Activated naive CD4-positive, alpha-beta T cell treated with anti-CD3 and anti-CD28 coated beads, Interleukin-2, amount 50 U/mL, for 24 hours (primary cell): ENCODE measurements around the gene CENPF.
A peak's percentile ranks its signal among the peaks of the same experiment; 100 is the strongest.
"Not testable (repeated sequence)": the region's sequence is repeated elsewhere in the genome, so short reads cannot be mapped to it uniquely, and the experiment has no call there.

Experiments
- H3K27ac Mint-ChIP-seq: one replicate; pipeline ENCODE4 v1.8.0; 2021; ENCODE audit warnings: mild to moderate bottlenecking, mixed read lengths
- H3K27me3 Mint-ChIP-seq: one replicate; pipeline ENCODE4 v1.8.0; 2021; ENCODE audit warnings: mixed read lengths
- H3K36me3 Mint-ChIP-seq: one replicate; pipeline ENCODE4 v1.8.0; 2021; ENCODE audit warnings: mixed read lengths
- H3K4me1 Mint-ChIP-seq: one replicate; pipeline ENCODE4 v1.8.0; 2021; ENCODE audit warnings: mixed read lengths
- H3K4me3 Mint-ChIP-seq: one replicate; pipeline ENCODE4 v1.8.0; 2021; ENCODE audit warnings: mild to moderate bottlenecking, mixed read lengths
- H3K9me3 Mint-ChIP-seq: one replicate; pipeline ENCODE4 v1.8.0; 2021; ENCODE audit warnings: mixed read lengths

Gene CENPF

DNA sequence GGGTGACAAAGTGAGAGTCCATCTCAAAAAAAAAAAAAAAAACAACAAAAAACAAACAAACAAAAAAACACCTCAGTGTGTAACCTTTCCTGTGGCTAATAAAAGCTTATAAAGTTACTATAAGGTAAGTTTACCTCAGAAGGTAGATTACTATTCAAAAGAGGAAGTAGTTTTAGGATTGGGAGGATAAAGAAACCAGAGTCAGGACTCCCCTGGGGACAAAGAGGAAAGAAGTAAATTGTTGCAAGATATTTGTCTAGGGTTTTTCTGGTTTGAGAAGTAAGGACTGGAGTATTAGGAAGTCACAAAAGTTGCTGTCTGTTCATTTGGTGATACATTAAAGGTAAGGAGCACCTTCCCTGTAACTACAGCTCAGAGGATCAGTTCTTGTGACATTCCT is 23.8 kb upstream of the CENPF start:
- Mint-ChIP-seq H3K27me3 (peaks cover 6% of the 10 kb centered on the region), H3K9me3 (peaks cover 11% of the 10 kb centered on the region), H3K4me1 (no peaks in the 10 kb centered on the region), H3K36me3 (peaks cover 8% of the 10 kb centered on the region), H3K27ac (no peak overlapping the region), H3K4me3 (no peak overlapping the region)

DNA sequence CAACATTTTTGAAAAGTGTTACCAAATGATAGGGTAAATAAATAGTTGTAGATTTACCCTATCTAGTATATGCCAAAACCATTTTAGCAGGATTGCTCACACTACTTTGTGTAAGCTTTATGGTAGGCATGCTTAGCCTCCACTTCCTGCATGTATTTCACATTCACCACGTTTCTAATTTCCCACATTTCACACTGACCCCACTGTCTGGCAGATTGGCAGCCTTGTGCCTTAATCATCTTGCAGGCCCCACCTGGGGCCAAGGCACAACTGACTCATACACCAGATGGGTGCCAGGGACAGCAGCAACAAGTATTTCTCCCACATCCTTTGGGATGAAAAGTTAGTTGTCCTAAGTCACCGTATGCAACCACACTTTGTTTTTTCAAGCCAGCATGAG is 21.2 kb upstream of the CENPF start:
- H3K36me3 Mint-ChIP-seq = no peaks in the 10 kb centered on the region
- no peak overlapping the region for H3K4me3 Mint-ChIP-seq
- H3K9me3 Mint-ChIP-seq = no peaks in the 10 kb centered on the region
- no peaks in the 10 kb centered on the region for H3K4me1 Mint-ChIP-seq
- H3K27ac Mint-ChIP-seq = no peak overlapping the region
- peaks cover 3% of the 10 kb centered on the region for H3K27me3 Mint-ChIP-seq

DNA sequence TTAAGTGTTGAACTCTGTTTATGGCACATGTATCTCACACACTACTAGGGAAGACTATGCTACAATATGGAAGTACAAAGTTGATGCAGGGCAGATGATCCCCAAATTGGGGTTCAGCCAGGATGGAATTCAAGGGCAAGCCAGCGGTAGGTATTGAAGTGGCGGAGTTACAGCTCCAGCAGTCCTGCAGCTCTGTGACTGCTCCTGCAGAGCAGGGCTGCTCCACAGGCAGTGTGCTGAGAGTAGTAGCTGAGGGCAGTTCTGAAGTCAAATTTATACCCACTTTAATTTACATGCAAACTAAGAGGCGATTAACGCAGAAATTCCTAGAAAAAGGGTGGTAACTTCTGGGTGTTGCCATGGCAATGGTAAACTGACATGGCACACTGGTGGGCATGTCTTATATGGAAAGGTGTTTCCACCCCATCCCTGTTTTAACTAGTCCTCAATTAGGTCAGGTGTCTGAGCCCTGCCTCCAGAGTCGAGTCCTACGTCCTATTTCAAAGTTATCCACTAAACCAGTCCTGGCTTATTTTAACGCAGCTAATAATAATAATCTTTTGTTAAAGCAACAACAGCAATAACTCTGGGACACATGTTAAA is 20.6 kb upstream of the CENPF start:
- Mint-ChIP-seq H3K4me1 (no peaks in the 10 kb centered on the region), H3K27me3 (peaks cover 3% of the 10 kb centered on the region), H3K27ac (no peak overlapping the region), H3K4me3 (no peak overlapping the region), H3K9me3 (no peaks in the 10 kb centered on the region), H3K36me3 (no peaks in the 10 kb centered on the region)

DNA sequence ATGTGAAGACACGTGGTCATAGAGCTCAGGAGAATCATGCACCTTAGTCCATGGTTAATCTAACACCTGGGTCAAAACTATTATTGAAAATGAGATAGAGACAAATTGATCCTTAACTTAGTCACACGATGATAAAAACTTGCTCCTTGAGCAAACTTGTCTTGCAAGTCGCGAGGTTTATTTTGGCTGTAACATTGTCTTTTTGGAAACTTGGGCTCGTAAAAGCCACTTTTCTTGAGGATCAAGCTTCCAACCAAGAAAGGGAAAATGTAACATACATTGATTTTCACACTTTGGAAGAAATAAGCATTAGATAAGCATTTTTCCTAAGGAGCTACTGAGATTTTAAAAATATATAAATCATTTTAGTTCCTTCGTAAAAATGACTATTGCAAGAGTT is 19.9 kb upstream of the CENPF start:
- Mint-ChIP-seq H3K4me3 (no peak overlapping the region), H3K9me3 (no peaks in the 10 kb centered on the region), H3K4me1 (no peaks in the 10 kb centered on the region), H3K36me3 (no peaks in the 10 kb centered on the region), H3K27me3 (peaks cover 1% of the 10 kb centered on the region), H3K27ac (no peak overlapping the region)

DNA sequence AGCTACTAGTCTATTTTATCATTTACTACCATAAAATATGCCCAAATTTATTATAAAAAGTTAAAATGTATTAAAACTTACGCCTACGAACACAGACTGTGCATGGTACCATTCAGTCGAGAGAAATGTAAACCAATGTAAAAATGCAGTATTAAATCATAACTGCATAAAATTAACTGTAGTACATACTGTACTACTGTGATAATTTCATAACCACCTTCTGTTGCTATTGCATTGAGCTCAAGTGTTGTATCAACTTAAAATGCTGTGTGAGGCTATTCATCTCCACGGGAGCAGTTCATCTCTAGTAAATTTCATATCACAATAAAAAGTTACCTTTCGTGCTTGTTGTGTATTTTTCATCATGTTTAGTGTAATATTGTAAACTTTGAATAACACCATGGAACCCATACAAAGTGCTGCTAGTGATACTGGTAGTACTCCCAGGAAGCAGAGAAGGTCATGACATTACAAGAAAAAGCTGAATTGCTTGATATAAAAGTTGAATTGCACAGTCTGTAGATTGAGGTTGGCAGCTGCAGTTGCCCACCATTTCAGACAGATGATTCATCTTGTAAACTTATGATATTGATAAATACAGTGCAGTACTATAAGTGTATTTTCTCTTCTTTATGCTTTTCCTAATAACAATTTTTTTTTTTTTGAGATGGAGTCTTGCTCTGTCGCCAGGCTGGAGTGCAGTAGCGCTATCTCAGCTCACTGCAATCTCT is 19.0 kb upstream of the CENPF start:
- peaks cover 1% of the 10 kb centered on the region for H3K27me3 Mint-ChIP-seq
- H3K27ac Mint-ChIP-seq = no peak overlapping the region
- no peak overlapping the region for H3K4me3 Mint-ChIP-seq
- H3K36me3 Mint-ChIP-seq = no peaks in the 10 kb centered on the region
- no peaks in the 10 kb centered on the region for H3K9me3 Mint-ChIP-seq
- no peaks in the 10 kb centered on the region for H3K4me1 Mint-ChIP-seq

DNA sequence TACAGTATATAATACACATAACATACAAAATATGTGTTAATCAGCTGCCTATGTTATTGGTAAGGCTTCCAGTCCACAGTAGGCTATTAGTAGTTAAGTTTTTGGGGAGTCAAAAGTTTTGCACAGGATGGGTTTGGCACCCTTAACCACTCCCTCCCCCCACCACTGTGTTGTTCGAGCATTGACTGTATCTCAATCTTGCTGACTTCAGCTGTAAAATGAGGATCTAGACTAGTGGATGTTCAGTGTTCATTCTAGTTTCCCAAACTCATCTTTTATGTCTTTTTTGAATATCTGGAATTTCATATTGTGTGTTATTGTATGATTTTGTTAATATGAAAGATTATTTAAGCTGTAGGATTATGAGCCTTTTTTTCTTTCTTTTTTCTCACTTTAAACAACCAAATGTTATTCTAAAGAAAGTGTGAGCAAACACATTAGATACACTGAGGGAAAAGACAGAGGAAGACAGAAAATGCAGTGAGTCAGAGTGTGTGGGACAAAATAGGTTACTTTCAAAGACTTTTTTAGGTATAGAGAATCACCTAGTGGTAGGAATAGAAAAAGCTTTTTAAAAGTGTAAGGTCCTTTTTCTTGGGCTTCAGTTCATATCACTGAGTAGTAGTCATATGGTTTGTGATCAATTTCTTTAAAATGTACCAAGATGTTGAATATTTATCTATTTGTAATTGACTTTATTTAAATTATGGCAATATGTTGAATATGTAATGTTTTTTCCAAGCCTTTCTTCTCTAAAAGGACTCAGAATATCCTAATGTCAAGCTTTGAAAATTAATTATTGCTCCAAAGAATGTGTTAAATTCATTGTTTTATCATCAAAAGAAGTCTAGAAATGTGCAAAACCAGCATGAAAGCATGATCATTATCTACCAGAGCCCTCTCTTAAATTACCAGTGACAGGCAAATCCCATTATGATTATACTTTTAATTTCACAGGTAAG is 17.9 kb upstream of the CENPF start:
- Mint-ChIP-seq H3K27ac (no peak overlapping the region), H3K4me1 (no peaks in the 10 kb centered on the region), H3K27me3 (peaks cover 1% of the 10 kb centered on the region), H3K4me3 (no peak overlapping the region), H3K9me3 (no peaks in the 10 kb centered on the region), H3K36me3 (no peaks in the 10 kb centered on the region)

DNA sequence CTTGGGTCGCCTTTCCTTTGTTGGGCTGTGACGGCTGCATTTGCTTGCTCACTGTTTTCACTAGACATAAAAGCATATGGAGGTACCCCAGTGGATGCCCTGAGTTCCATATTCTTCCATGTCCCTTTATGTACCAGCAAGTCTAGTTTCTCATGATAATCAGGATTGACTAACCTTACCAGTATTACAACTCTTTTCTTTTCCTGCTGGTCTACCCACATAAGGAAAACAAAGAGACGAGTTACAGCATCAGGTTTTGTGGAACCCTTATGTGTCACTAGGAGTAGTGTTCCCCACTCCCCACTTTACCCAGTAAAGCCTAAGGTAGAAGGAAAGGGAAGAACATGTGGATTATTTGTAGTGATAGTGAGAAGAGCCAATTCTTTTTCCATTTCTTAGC is 16.4 kb upstream of the CENPF start:
- Mint-ChIP-seq H3K36me3 (no peaks in the 10 kb centered on the region), H3K27me3 (peaks cover 2% of the 10 kb centered on the region), H3K4me3 (no peak overlapping the region), H3K9me3 (no peaks in the 10 kb centered on the region), H3K27ac (no peak overlapping the region), H3K4me1 (no peaks in the 10 kb centered on the region)

DNA sequence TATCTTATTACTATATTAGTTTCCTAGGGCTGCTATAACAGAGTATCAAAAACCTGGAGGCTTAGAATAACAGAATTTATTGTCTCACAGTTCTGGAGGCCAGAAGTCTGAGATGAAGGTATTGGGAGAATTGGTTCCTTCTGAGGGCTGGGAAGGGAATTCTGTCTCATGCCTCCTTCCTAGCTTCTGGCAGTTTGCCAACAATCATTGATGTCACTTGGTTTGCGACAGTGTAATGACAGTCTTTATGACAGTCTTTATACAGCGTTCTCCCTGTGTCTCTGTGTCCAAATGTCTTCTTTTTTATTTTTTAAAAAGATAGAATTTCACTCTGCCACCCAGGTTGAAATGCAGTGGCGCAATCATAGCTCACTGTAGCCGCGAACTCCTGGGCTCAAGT is 15.8 kb upstream of the CENPF start:
- Mint-ChIP-seq H3K27ac (no peak overlapping the region), H3K4me3 (no peak overlapping the region), H3K36me3 (no peaks in the 10 kb centered on the region), H3K27me3 (peaks cover 2% of the 10 kb centered on the region), H3K4me1 (no peaks in the 10 kb centered on the region), H3K9me3 (no peaks in the 10 kb centered on the region)

DNA sequence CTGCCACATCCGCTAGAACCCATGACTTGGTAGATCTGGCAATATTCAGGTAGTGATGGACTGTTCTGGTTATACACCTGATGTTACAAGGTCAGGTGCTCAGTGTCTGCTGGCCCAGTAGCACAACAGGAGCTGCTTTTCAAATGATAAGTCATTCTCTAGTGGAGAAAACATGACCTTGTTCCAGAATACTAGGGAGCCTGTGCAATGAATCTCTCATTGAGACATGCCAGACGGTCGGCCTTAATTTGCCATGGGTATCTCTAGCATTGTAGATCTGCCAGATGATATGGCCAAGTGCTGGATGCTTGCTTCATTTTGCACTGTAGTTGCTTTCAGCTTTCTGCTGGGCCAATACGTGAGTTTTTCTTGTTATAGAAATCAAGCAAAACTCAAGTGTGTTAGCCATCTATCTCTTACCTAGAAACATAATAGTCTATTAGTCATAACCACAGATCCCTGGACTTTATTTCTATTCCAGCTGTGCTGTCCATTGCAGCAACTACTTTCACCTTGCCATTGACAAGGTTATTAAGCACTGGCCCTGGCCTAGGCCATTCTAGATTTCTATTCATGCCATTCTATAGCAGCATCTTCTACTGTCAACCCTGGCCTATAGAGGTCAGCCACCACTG is 13.9 kb upstream of the CENPF start:
- no peak overlapping the region for H3K4me3 Mint-ChIP-seq
- no peaks in the 10 kb centered on the region for H3K36me3 Mint-ChIP-seq
- H3K9me3 Mint-ChIP-seq = no peaks in the 10 kb centered on the region
- no peaks in the 10 kb centered on the region for H3K4me1 Mint-ChIP-seq
- no peak overlapping the region for H3K27ac Mint-ChIP-seq
- peaks cover 2% of the 10 kb centered on the region for H3K27me3 Mint-ChIP-seq

DNA sequence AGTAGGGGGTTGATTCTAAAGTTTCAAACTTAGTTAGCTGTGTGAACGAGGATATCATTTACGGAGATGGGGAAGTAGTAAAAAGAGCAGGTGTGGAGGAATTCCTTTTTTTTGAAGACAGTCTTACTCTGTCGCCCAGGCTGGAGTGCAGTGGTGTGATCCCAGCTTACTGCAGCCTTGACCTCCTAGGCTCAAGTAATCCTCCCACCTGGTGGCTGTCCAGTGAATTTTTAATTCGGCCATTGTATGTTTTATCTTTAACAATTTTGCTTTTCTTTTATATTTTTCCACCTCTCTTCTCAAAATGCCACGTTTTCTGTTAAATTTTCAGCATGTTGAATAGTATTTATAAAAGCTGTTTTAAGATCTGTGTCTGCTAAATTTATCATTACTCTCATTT is 12.3 kb upstream of the CENPF start:
- Mint-ChIP-seq H3K9me3 (no peaks in the 10 kb centered on the region), H3K27ac (no peak overlapping the region), H3K27me3 (peaks cover 2% of the 10 kb centered on the region), H3K4me1 (no peaks in the 10 kb centered on the region), H3K36me3 (no peaks in the 10 kb centered on the region), H3K4me3 (no peak overlapping the region)

DNA sequence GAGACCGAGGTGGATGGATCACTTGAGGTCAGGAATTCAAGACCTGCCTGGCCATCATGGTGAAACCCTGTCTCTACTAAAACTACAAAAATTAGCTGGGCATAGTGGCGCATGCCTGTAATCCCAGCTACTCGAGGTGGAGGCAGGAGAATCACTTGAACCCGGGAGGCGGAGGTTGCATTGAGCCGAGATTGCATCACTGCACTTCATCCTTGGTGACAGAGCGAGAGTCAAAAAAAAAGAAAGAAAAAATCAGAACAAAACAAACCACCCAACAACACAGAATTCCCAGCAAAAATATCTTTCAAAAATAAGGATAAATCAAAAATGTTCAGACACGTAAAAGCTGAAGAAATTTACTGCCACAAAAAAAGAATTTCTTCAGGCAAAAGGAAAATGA is 11.1 kb upstream of the CENPF start:
- not testable (repeated sequence) for H3K9me3 Mint-ChIP-seq, H3K27ac Mint-ChIP-seq, H3K4me1 Mint-ChIP-seq, H3K36me3 Mint-ChIP-seq, H3K4me3 Mint-ChIP-seq, H3K27me3 Mint-ChIP-seq

DNA sequence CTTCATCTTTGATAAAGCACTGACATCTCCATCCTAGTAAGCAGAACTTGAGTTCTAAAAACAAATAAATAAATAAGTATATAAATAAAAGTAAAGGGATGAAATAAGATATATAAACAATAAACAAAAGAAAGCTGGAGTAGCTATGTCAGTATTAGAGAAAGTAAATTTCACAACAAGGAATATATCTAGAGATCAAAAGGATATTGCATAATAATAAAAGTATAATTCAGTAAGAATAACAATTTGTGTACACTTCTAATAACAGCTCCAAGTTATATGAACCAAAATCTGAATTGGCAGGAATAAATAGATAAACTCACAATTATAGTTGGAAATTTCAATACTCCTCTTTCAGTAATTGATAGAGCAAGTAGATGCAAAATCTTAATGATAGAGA is 9.8 kb upstream of the CENPF start:
- Mint-ChIP-seq H3K9me3 (no peaks in the 10 kb centered on the region), H3K27ac (no peak overlapping the region), H3K4me1 (no peaks in the 10 kb centered on the region), H3K4me3 (no peak overlapping the region), H3K36me3 (no peaks in the 10 kb centered on the region), H3K27me3 (peaks cover 2% of the 10 kb centered on the region)

DNA sequence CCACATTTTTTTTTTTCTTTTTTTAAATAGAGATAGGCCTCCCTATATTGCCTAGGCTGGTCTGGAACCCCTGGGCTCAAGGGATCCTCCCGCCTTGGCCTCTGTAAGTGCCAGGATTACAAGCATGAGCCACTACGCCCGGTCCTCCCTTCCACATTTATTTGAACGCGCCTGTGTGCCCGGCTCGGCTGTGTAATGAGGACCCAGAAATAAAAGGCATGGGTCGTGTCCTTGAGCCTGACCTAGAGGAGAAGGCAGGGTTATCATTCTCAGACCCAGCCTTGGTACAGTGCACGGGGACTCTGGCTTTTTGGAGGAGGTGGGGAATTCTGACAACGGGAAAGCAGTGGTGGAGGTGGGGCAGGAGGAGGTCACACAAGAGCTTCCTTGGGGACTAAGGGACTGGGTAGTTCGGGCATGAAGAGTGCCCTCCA is 841 bp downstream of the CENPF start:
- H3K27ac Mint-ChIP-seq = peak overlapping the region; percentile 72
- no peaks in the 10 kb centered on the region for H3K27me3 Mint-ChIP-seq
- no peaks in the 10 kb centered on the region for H3K36me3 Mint-ChIP-seq
- H3K9me3 Mint-ChIP-seq = no peaks in the 10 kb centered on the region
- H3K4me1 Mint-ChIP-seq = peaks cover 23% of the 10 kb centered on the region
- peak overlapping the region; percentile 89 for H3K4me3 Mint-ChIP-seq

DNA sequence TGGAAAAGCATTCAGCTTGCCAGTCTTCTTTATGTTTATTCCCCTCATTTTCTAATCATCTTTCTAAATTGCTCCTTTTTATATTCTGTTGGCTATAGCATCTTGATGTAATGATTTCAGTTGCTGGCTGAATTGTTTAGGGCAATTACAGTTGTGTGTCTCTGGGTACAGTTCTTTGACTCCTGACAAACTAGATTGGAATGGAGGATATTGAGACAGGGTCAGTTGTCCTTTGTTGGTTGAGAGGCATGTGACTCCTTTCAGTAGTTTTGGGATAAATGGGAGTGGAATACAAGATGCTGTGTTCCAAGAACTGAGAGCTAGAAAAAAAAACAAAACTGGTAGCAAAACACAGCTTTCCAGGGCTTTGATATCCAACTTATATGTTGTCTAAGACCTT is 1.5 kb downstream of the CENPF start:
- H3K27me3 Mint-ChIP-seq = no peaks in the 10 kb centered on the region
- H3K27ac Mint-ChIP-seq = no peak overlapping the region
- peak overlapping the region; percentile 89 for H3K4me3 Mint-ChIP-seq
- H3K4me1 Mint-ChIP-seq = peaks cover 23% of the 10 kb centered on the region
- no peaks in the 10 kb centered on the region for H3K36me3 Mint-ChIP-seq
- H3K9me3 Mint-ChIP-seq = no peaks in the 10 kb centered on the region

DNA sequence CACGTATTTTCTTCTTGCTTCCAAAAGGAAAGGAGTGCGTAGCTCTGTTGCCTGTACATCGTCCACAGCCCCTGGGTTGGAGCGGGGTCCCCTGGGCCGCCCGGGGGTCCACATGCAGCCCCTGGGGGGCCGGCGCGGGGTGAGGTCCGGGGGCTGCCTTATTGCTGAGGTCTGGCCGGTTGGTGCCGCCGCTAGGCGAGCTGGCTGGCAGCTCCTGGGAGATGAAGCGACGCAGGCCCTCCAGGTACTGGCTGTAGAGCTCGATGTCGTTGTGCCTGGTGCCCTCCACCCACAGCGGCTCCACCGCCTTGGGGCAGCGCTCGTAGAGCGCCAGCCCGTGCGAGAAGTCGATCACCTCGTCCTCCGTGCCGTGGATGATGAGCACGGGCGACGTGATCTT is 2.5 kb downstream of the CENPF start:
- not testable (repeated sequence) for H3K9me3 Mint-ChIP-seq, H3K27ac Mint-ChIP-seq, H3K4me3 Mint-ChIP-seq, H3K36me3 Mint-ChIP-seq, H3K27me3 Mint-ChIP-seq
- peaks cover 23% of the 10 kb centered on the region for H3K4me1 Mint-ChIP-seq
